GM19324 (cell line): ENCODE results near the gene APPL2.

ENCODE experiments used
- ATAC-seq: cut with Tn5 transposase; IDR thresholded peaks from one replicate; pipeline ENCODE4 v1.9.1; 2021; ENCODE audit warnings: mild to moderate bottlenecking, moderate library complexity; ENCODE audit not compliant: unreplicated experiment, low FRiP score

The APPL2 gene

GRCh38 chr12:105223884-105224283 lies 12.1 kb downstream of the APPL2 start:
- ATAC-seq, result no peak

DNA sequence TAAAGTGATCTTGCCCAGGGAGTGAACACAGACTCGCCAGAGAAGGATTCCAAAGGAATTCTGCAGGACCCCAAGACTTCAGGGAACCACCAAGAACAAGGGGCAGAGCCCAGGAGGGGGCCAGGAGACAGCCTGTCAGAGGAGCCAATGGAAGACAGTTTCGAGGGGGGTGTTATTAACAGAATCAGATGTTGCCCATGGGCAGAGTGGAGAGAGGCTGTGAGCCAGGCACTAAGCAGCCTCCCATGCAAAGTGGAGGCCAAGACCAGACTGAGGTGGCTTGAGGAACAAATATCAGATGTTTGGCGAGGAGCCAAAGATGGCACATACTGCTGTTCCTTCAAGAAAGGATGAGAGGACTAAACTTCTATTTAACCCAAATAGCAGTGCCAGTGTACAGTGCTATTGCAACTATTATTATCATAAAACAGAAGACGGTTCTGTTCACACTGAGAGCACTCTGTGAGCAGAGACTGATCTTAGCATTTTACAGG lies 12.6 kb downstream of the APPL2 start:
- ATAC-seq, result no peak

- no peak for ATAC-seq
These were observed 13.1 kb downstream of the APPL2 start for GRCh38 chr12:105222726-105223351.

GRCh38 chr12:105222284-105222655 lies 13.7 kb downstream of the APPL2 start:
- ATAC-seq, result no peak

GRCh38 chr12:105221583-105222283 lies 14.2 kb downstream of the APPL2 start:
- no peak for ATAC-seq

DNA sequence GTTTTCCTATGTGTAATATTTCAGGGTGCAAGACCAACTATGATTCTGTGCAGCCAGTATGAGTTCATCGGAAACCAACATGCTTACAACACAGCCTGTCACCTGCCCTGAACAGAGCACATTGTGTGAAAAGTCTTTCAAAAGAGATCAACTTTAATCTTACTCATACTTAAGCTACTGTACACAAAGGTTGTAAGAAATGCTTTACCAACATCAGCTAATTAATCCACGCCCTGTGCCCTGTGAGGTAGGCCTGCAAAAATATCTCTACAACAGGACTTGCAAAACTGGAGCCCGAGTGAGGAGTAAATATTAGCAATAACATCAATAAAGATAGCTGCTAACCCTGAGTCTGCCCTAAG lies 15.1 kb downstream of the APPL2 start:
- ATAC-seq, result no peak

DNA sequence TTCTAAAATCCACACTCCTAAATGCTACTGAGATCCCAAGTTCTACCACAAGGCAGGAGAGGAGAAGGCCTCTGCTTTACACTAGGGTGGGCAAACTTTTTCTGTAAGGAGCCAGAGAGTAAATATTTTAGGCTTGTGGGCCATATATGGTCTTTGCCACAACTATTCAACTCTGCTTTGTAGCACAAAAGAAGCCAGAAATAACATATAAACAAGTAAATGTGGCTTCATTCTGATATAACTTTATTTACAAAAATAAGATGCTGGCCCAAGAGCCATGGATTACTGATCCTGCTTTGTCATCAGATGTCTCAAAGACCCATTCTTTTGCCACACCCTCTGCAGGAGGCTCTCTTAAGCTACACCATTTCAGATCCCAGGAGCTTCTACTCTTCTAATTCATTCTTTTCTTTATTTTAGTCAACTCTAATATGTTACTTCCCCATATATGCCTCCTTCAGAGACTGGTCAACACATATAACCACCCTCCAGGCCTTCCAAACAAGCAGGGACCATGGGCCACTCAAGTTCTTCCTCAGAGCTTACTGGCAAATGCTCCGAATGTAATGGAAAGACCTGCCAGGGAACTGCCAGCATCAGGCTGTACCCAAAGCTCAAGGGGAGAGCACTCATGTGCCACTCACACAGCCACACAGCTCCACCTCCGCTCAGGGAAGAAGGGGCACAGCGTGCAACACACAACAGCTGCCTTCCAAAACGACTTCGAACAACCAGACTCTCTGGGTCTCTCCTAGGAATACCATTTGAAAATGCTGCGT lies 15.6 kb downstream of the APPL2 start:
- no peak for ATAC-seq

GRCh38 chr12:105219261-105220028 lies 16.5 kb downstream of the APPL2 start:
- no peak for ATAC-seq

- ATAC-seq, result no peak
These were observed 17.5 kb downstream of the APPL2 start for GRCh38 chr12:105218434-105218833.

DNA sequence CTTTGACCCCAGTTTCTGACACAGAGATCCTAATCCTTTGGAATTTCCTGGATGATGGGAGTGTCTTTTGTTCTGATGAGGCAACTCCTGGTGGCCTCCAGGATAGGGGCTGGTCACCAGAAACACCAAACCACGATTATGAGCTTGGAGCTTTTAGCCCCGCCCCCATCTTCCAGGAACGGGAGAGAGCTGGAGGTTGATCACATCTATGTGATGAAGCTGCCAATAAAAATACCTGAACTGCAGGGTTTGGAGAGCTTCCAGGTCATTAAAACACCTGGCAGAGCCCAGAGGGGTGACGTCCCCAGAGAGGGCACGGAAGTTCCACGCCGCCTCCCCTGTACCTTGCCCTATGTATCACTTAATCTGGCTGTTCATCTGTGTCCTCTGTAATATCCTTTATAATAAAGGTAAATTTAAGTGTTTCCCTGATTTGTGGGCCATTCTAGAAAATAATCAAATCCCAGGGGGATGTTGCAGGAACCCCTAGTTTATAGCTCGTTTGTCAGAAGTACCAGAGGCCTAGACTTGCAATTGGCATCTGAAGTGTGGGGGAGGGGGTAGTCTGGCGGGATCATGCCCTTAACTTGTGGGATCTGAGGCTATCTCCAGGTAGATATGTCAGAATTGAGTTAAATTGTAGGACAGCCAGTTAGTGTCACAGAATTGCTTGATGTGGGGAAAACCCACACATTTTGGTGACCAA lies 21.2 kb downstream of the APPL2 start:
- no peak for ATAC-seq

GRCh38 chr12:105214148-105214547 lies 21.8 kb downstream of the APPL2 start:
- ATAC-seq, result no peak

GRCh38 chr12:105212438-105212837 lies 23.5 kb downstream of the APPL2 start:
- no peak for ATAC-seq

DNA sequence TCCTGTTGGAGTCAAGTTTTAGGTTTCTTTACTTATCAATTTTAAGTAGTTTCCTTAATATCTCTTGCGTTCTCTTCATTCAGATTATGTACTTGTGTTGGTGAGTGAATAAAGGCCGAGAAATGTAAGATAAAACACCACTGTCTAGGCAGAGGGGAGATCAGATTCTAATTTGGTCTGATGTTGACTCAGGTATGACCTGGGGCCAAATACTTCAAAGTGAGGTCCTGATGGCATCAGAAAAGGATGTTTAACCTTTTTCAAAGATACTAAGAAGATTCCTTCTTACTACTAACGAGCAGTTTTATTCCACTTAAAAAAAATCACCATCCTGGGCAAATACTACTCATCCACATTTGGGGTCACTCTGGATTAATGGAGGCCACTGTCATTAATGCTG lies 26.9 kb downstream of the APPL2 start:
- ATAC-seq, result no peak

GRCh38 chr12:105206686-105207374 lies 29.1 kb downstream of the APPL2 start:
- no peak for ATAC-seq

DNA sequence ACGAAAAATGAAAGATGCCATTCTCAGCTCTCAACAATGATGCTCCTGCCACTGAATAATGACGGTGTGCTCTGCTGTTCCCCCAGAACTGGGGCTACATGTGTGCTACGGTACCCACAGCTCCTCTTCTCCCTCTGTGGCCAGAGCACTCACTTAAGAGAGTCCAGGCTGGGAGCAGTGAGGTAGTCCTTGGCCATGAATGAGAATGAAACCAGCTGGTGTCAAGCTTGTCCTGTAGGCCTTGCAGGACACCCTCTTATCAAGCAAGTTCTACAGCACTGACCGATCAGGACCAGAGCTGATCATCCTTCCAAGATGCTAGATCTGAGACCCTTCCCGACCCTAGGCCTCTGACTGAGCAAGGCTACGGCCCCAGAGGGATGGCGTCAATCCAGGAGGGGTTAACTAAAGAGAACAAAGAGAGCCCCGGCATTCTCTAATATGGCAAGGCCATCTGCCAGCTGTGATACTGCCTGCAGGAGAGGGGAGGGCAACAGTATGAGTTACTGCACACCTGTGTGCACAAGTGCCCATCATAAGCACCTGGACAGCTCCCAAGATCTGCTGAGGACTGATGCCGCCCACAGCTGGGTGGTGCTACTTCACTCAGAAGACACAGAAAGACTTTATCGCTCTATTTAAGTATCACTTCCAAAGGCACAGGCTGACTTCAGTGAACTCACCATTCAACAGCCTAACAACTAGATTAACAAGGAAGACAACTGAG lies 30.5 kb downstream of the APPL2 start:
- ATAC-seq, result no peak

DNA sequence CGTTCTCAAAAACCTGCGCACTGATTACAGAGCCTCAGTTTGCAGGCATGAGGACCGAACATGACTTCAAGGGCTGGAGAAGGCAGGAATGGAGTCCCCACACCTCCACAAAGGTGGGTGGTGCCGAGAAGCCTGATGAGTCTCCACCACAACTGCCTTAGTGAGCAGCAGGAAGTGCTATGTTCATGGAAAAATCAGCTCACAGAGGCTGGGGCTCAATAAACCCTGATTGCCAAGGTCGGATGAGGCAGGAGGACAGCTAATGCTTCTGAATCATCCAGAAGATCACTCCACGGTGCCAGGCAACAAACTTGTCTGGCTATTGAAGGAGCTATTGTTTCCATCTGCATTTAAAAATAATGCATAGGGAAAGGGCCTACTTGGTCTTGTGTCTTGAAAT lies 31.1 kb downstream of the APPL2 start:
- ATAC-seq, result no peak

- ATAC-seq, result no peak
These were observed 31.8 kb downstream of the APPL2 start for GRCh38 chr12:105204127-105204526.

DNA sequence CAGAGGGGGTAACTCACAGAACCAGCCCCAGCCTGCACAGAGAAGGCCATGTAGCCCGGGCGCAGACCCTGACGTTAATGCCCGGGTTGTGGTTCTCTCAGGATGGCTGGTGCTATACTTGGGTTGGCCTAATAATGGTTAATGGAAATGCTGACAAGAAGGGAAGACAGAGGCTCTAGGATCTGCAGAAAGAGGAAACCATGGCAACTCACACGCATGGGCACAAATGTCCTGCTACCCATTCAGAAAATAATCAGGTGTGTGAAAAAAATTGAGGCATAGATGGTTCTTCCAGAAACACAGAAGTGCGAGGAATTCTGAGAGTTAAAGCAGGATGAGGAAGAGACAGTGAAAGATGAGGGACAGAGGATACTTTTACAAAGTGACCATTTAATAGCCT lies 33.8 kb downstream of the APPL2 start:
- no peak for ATAC-seq

DNA sequence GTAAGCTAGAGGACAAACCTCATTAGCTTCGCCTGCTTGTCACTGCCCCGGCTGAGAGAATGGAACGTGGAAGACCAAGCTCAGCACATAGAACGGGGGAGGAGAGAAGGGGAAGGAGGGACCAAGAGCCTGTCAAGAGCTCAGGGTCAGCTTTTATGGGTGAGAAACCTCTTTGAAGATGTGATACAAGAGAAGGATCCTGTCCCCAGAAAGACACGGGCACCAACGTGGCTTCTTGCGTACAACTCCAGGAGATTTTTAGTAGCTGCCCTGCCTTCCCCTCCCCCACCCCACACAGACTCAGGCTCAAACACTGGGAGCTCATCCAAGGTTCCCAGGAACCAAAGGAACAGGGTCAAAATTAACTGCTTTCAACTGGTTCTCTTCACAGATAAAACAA lies 34.7 kb downstream of the APPL2 start:
- no peak for ATAC-seq
